SK-N-SH (cell line): ENCODE results near the gene RNF32. TPM values are rescaled to one million over a fixed set of nuclear protein-coding genes. Genes with fewer than 3 reads are reported as not detected.

ENCODE experiments used
- CTCF ChIA-PET: fragments of 300-600, 350-600 bp; formaldehyde crosslinking; extraction: SDS; loops from one replicate; lab custom pipeline; 2021; lab: Yijun Ruan, JAX
- POLR2A ChIA-PET: fragments of 350-600 bp; sonication (Branson Sonifier 250); formaldehyde crosslinking; extraction: SDS; loops from one replicate; lab custom pipeline; 2020; ENCODE audit warnings: antibody characterized with exemption, inconsistent platforms; lab: Yijun Ruan, JAX
- DNase-seq: peaks from one replicate; pipeline ENCODE4 v3.0.0; 2012
- H2AFZ ChIP-seq: fragments of 200-600 bp; sonication (generic); 2 replicates; pipeline ENCODE4 v1.8.1; 2016; ENCODE audit warnings: antibody characterized with exemption, mild to moderate bottlenecking, low read depth
- H3F3A ChIP-seq: fragments of 200-600 bp; sonication (generic); replicated peaks from 2 replicates; pipeline ENCODE3; 2016; ENCODE audit warnings: antibody characterized with exemption, mild to moderate bottlenecking; ENCODE audit not compliant: insufficient read depth
- H3K27ac ChIP-seq, 2 experiments: fragments of 200-500 bp in 1 of 2; fragments of 200-600 bp in 1 of 2; sonication (Bioruptor generic) in 1 of 2; sonication (generic), shearing (Covaris generic) in 1 of 2; 2 replicates each; pipeline versions ENCODE4 v1.5.1 to v1.6.1; 2014 to 2016; ENCODE audit warnings: low read depth in 2 of 2, inconsistent platforms in 1 of 2, low read length in 1 of 2, mild to moderate bottlenecking in 1 of 2, mixed read lengths in 1 of 2
- H3K27me3 ChIP-seq: fragments of 200-600 bp; sonication (generic), shearing (Covaris generic); 2 replicates; pipeline ENCODE4 v1.6.1; 2016; ENCODE audit warnings: mixed run types; ENCODE audit not compliant: insufficient read depth
- H3K36me3 ChIP-seq, 2 experiments: fragments of 200-500 bp in 1 of 2; fragments of 200-600 bp in 1 of 2; sonication (Bioruptor generic) in 1 of 2; sonication (generic) in 1 of 2; replicated peaks in 1 of 2; 2 replicates each; pipeline versions ENCODE3 to v1.5.1; 2014 to 2016; ENCODE audit warnings: low read length in 1 of 2, mild to moderate bottlenecking in 1 of 2; ENCODE audit not compliant: insufficient read depth in 2 of 2, control insufficient read depth in 1 of 2
- H3K4me1 ChIP-seq, 2 experiments: fragments of 200-500 bp in 1 of 2; fragments of 200-600 bp in 1 of 2; sonication (Bioruptor generic) in 1 of 2; sonication (generic), shearing (Covaris generic) in 1 of 2; 2 replicates each; pipeline versions ENCODE4 v1.5.1 to v1.6.1; 2014 to 2016; ENCODE audit warnings: low read depth in 1 of 2, low read length in 1 of 2, mixed run types in 1 of 2; ENCODE audit not compliant: insufficient read depth in 2 of 2, control insufficient read depth in 1 of 2
- H3K4me2 ChIP-seq: fragments of 200-600 bp; sonication (generic), shearing (Covaris generic); 2 replicates; pipeline ENCODE4 v1.6.1; 2017; ENCODE audit warnings: mixed run types
- H3K4me3 ChIP-seq, 2 experiments: fragments of 200-500 bp in 1 of 2; fragments of 200-600 bp in 1 of 2; sonication (Bioruptor generic) in 1 of 2; sonication (generic), shearing (Covaris generic) in 1 of 2; 2 replicates each; pipeline versions ENCODE4 v1.5.1 to v1.8.1; 2014 to 2016; ENCODE audit warnings: low read depth in 2 of 2, inconsistent platforms in 1 of 2, low read length in 1 of 2, mild to moderate bottlenecking in 1 of 2, mixed read lengths in 1 of 2, moderate library complexity in 1 of 2
- H3K79me2 ChIP-seq: fragments of 200-600 bp; sonication (generic); 2 replicates; pipeline ENCODE4 v1.8.1; 2017; ENCODE audit warnings: mild to moderate bottlenecking; ENCODE audit not compliant: insufficient read depth
- H3K9ac ChIP-seq: fragments of 200-600 bp; sonication (generic); 2 replicates; pipeline ENCODE4 v1.6.1; 2017; ENCODE audit warnings: mixed run types
- H3K9me2 ChIP-seq: fragments of 200-600 bp; sonication (generic); 2 replicates; pipeline ENCODE4 v1.6.1; 2017; ENCODE audit warnings: mixed run types
- H3K9me3 ChIP-seq: fragments of 200-600 bp; sonication (generic); 2 replicates; pipeline ENCODE4 v1.6.1; 2017; ENCODE audit warnings: mixed run types, mild to moderate bottlenecking, moderate library complexity
- H4K20me1 ChIP-seq: fragments of 200-600 bp; sonication (generic); 2 replicates; pipeline ENCODE4 v1.6.1; 2017; ENCODE audit warnings: mild to moderate bottlenecking, mixed run types; ENCODE audit not compliant: insufficient read depth
- CHD2 ChIP-seq: fragments of 150-350 bp; IDR thresholded peaks from 2 replicates; pipeline ENCODE4 v1.6.1; 2018; ENCODE audit warnings: low read length; ENCODE audit not compliant: partially characterized antibody
- ELF1 ChIP-seq: IDR thresholded peaks from 2 replicates; pipeline ENCODE4 v1.4.0; 2012
- EZH2phosphoT487 ChIP-seq: fragments of 200-600 bp; sonication (generic); IDR thresholded peaks from 2 replicates; pipeline ENCODE4 v1.6.1; 2017; ENCODE audit warnings: low read depth, mixed run types, mild to moderate bottlenecking, antibody characterized with exemption, moderate library complexity, borderline replicate concordance
- FOSL2 ChIP-seq: IDR thresholded peaks from 2 replicates; pipeline ENCODE4 v1.4.0; 2012; ENCODE audit warnings: low read depth, mild to moderate bottlenecking, moderate library complexity, borderline replicate concordance
- FOXJ3 ChIP-seq: sonication (generic); formaldehyde crosslinking; IDR thresholded peaks from 2 replicates; pipeline ENCODE4 v1.5.1; 2020; ENCODE audit warnings: mild to moderate bottlenecking, missing genetic modification reagents
- FOXM1 ChIP-seq: IDR thresholded peaks from 2 replicates; pipeline ENCODE4 v1.4.0; 2012; ENCODE audit warnings: low read depth, mild to moderate bottlenecking
- GABPA ChIP-seq: IDR thresholded peaks from 2 replicates; pipeline ENCODE4 v1.4.0; 2012; ENCODE audit warnings: low read depth, mild to moderate bottlenecking
- MEF2A ChIP-seq: IDR thresholded peaks from 2 replicates; pipeline ENCODE4 v1.4.0; 2012; ENCODE audit warnings: low read depth, borderline replicate concordance
- MXI1 ChIP-seq: IDR thresholded peaks from 2 replicates; pipeline ENCODE4 v1.6.1; 2012; ENCODE audit warnings: mild to moderate bottlenecking, low read depth, low read length, improper control_type of control experiment
- NFIC ChIP-seq: IDR thresholded peaks from 2 replicates; pipeline ENCODE4 v1.4.0; 2012; ENCODE audit warnings: borderline replicate concordance
- NRF1 ChIP-seq: IDR thresholded peaks from 2 replicates; pipeline ENCODE4 v1.6.1; 2012; ENCODE audit warnings: low read depth, mild to moderate bottlenecking, low read length
- PBX3 ChIP-seq: IDR thresholded peaks from 2 replicates; pipeline ENCODE4; 2012
- REST ChIP-seq: IDR thresholded peaks from 2 replicates; pipeline ENCODE4 v1.6.1; 2012; ENCODE audit warnings: mild to moderate bottlenecking, low read depth, low read length, moderate library complexity
- RFX5 ChIP-seq: IDR thresholded peaks from 2 replicates; pipeline ENCODE4 v1.6.1; 2012; ENCODE audit warnings: mild to moderate bottlenecking, improper control_type of control experiment, low read length
- SIN3A ChIP-seq: IDR thresholded peaks from 2 replicates; pipeline ENCODE4 v1.6.1; 2012; ENCODE audit warnings: low read depth, mild to moderate bottlenecking, low read length, moderate library complexity, borderline replicate concordance
- TAF1 ChIP-seq: IDR thresholded peaks from 2 replicates; pipeline ENCODE4 v1.6.1; 2012; ENCODE audit warnings: low read depth, mild to moderate bottlenecking, low read length, moderate library complexity, borderline replicate concordance
- ZBTB33 ChIP-seq: IDR thresholded peaks from 2 replicates; pipeline ENCODE4 v1.4.0; 2012; ENCODE audit warnings: low read depth, borderline replicate concordance
- WGBS: methylation state at CpG from one replicate; pipeline ENCODE4 v1.1.6; 2017; ENCODE audit warnings: low lambda C conversion rate; 5-methylcytosine and 5-hydroxymethylcytosine counted together
- polyA plus RNA-seq, 3 experiments: library from polyadenylated mRNA; depleted of rRNA; stranded (reverse); fragments of >200 nt; gene quantifications; 2 replicates each; pipeline ENCODE4 v1.2.3, GENCODE V29; 2012
- TF ChIP-seq, protein P1 (sequence below): IDR thresholded peaks from 2 replicates; pipeline ENCODE4 v1.4.0; 2012; ENCODE audit warnings: low read depth
- TF ChIP-seq, protein P2 (sequence below): IDR thresholded peaks from 2 replicates; pipeline ENCODE4 v1.4.0; 2012; ENCODE audit warnings: low read depth, borderline replicate concordance

Gene RNF32
- polyA plus RNA-seq, 1 of the 3 experiments (the other 2 are of a cell fraction), result 2.3 TPM

GRCh38 chr7:156614434-156615264, 25.9 kb upstream of the RNF32 start:
- TF ChIP-seq MXI1 (no peak), CHD2 (no peak), MEF2A (no peak), EZH2phosphoT487 (no peak), REST (no peak), PBX3 (no peak), TAF1 (no peak), RFX5 (no peak), NRF1 (no peak), ZBTB33 (no peak), ELF1 (no peak), GABPA (no peak), FOXJ3 (no peak), FOXM1 (no peak), FOSL2 (no peak), NFIC (no peak), SIN3A (no peak)
- TF ChIP-seq, protein P1, sequence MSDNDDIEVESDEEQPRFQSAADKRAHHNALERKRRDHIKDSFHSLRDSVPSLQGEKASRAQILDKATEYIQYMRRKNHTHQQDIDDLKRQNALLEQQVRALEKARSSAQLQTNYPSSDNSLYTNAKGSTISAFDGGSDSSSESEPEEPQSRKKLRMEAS, result no peak
- TF ChIP-seq, protein P2, sequence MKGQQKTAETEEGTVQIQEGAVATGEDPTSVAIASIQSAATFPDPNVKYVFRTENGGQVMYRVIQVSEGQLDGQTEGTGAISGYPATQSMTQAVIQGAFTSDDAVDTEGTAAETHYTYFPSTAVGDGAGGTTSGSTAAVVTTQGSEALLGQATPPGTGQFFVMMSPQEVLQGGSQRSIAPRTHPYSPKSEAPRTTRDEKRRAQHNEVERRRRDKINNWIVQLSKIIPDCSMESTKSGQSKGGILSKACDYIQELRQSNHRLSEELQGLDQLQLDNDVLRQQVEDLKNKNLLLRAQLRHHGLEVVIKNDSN, result no peak
- Histone ChIP-seq H3K9ac (no peak overlapping the region), H3K79me2 (no peaks in the 10 kb centered on the region), H3K36me3 (no peaks in the 10 kb centered on the region), H3K27me3 (peaks cover 15% of the 10 kb centered on the region; the same call in 1 of the 2 replicates), H3K4me1 (peaks cover 0 to 2% of the 10 kb centered on the region in 2 experiments; a peak in 1 of 4 replicates), H3K4me2 (no peak overlapping the region), H3K4me3 (no peak overlapping the region), H3F3A (no peaks in the 10 kb centered on the region), H3K9me3 (no peaks in the 10 kb centered on the region), H4K20me1 (no peaks in the 10 kb centered on the region), H3K9me2 (no peaks in the 10 kb centered on the region), H3K27ac (no peak overlapping the region), H2AFZ (no peak overlapping the region)
- POLR2A ChIA-PET, result no interaction called here
- no peak for DNase-seq
- 77% methylated on average over 19 of the region's 19 CpGs for WGBS
- CTCF ChIA-PET, result interaction anchor here (1.1 to 1.4 kb wide), 2 partner anchors 11 to 24 kb away, joined by 3 read pairs; no protein-coding TSS in a partner anchor
